ENCODE measurements around the gene SQSTM1. TPM values are rescaled to one million over a fixed set of nuclear protein-coding genes. Genes with fewer than 3 reads are reported as not detected.

The SQSTM1 gene
- total and polyA plus RNA-seq, 2 of the 8 experiments (the other 6 are each of a cell fraction or from before 2014, with no cell fraction given) = 78.6 to 110 TPM

GRCh38 chr5:179872055-179872827 lies 51.5 kb downstream of the SQSTM1 start (continued):
- TF ChIP-seq EP300 (IDR thresholded peaks at IDR 0.05; ENCODE audit: borderline replicate concordance in 1 of 2, low read depth in 2 of 2, low read length in 2 of 2) (no peak), EGR1 (IDR thresholded peaks at IDR 0.05; ENCODE audit: borderline replicate concordance, low read depth, low read length) (no peak), TAF7 (optimal IDR thresholded peaks at IDR 0.05; ENCODE audit: borderline replicate concordance, low read depth, low read length) (no peak), CREB1 (IDR thresholded peaks at IDR 0.05) (no peak), POLR2A (IDR thresholded peaks at IDR 0.05; ENCODE audit: control extremely low read depth in 1 of 2, low read depth in 2 of 2, low read length in 2 of 2) (no peak), SP1 (IDR thresholded peaks at IDR 0.05; ENCODE audit: low read depth, low read length) (no peak), USF2 (IDR thresholded peaks at IDR 0.05; ENCODE audit: low read length) (no peak), RFX5 (IDR thresholded peaks at IDR 0.05; ENCODE audit: borderline replicate concordance, low read depth, low read length) (no peak), SIN3A (conservative IDR thresholded peaks at IDR 0.05 in 1 of 2, IDR thresholded peaks at IDR 0.05 in 1 of 2; ENCODE audit: low read depth in 1 of 2, low read length in 2 of 2) (no peak), JUN (IDR thresholded peaks at IDR 0.05; ENCODE audit: low read depth, low read length) (no peak)

Measured in H1 (cell line).